Mesothelial cell of epicardium (in vitro differentiated cells): ENCODE data around the gene KYNU. TPM values are rescaled to one million over a fixed set of nuclear protein-coding genes. Genes with fewer than 3 reads are reported as not detected.

Source experiments
- DNase-seq, 2 experiments: peaks; one replicate each; pipeline ENCODE4 v3.0.0; 2021; ENCODE audit warnings: low spot score in 2 of 2; ENCODE audit not compliant: unreplicated experiment in 2 of 2
- H3K27ac Mint-ChIP-seq: 2 replicates; pipeline ENCODE4 v1.8.0; 2021; ENCODE audit warnings: mixed read lengths
- H3K27me3 Mint-ChIP-seq: 2 replicates; pipeline ENCODE4 v1.8.0; 2021; ENCODE audit warnings: low read depth, mixed read lengths
- H3K36me3 Mint-ChIP-seq: 2 replicates; pipeline ENCODE4 v1.8.0; 2021; ENCODE audit warnings: mixed read lengths
- H3K4me1 Mint-ChIP-seq: 2 replicates; pipeline ENCODE4 v1.8.0; 2021; ENCODE audit warnings: mixed read lengths
- H3K4me3 Mint-ChIP-seq: 2 replicates; pipeline ENCODE4 v1.8.0; 2021; ENCODE audit warnings: mild to moderate bottlenecking, moderate library complexity, mixed read lengths
- H3K9me3 Mint-ChIP-seq: 2 replicates; pipeline ENCODE4 v1.8.0; 2021; ENCODE audit warnings: mixed read lengths
- CTCF ChIP-seq: fragments of 200-600 bp; sonication (generic); IDR thresholded peaks from one replicate; pipeline ENCODE4 v1.5.0; 2021; ENCODE audit warnings: antibody characterized with exemption; ENCODE audit not compliant: unreplicated experiment
- total RNA-seq: library from RNA; stranded (reverse); gene quantifications from 3 replicates; pipeline ENCODE4 v1.2.1, GENCODE V29; 2021

Gene KYNU
- 0.09 to 0.23 TPM (median 0.20 TPM) in 3 replicates for total RNA-seq

DNA sequence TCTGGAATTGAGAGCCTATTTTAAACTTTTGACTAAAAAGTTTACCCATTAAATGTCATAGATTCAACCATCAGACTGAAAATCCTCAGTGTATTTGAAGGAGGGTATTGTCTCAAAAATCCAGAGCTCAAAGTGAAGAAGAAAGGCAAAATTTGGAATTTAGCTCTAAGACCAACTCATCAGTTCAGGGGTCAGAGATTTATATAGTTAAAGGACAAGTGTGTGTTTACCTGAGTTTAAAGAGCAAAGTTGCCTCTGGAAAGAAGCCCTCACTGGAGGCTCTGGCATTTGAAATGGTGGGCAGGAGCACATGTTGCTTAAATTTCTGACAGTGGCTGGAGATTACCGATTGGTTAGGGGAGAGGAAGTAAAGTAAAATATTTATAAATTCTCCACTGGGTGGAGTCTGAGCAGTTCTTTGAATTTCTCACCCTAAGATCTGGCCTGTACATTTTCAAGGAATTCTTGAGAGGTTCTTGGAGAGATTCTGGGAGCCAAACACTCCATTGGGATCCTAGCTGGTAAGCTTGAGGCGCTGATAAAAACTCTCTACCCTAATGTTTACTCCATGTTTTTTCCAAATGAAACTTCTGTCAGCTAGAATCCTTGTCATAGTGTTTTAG is at the start of gene KYNU:
KYNU (plus strand) TSS at position 449 of the 623 bp plus-strand sequence. CDS start 7,704 bp downstream, outside the sequence.
- Mint-ChIP-seq H3K4me1 (peaks cover 34% of the 10 kb centered on the region), H3K27ac (peak within 1 kb of the TSS; percentile 57), H3K9me3 (no peaks in the 10 kb centered on the region), H3K36me3 (no peaks in the 10 kb centered on the region), H3K27me3 (no peaks in the 10 kb centered on the region), H3K4me3 (no peak within 1 kb of the TSS)
- no peak for DNase-seq
- TF ChIP-seq CTCF: no peak

- Mint-ChIP-seq H3K27me3 (no peaks in the 10 kb centered on the region), H3K4me3 (no peak overlapping the region), H3K4me1 (no peaks in the 10 kb centered on the region), H3K9me3 (peaks cover 10% of the 10 kb centered on the region), H3K27ac (no peak overlapping the region), H3K36me3 (no peaks in the 10 kb centered on the region)
- TF ChIP-seq CTCF: no peak
- no peak for DNase-seq
These were observed 43.4 kb upstream of the KYNU start for GRCh38 chr2:142834021-142834420.

DNA sequence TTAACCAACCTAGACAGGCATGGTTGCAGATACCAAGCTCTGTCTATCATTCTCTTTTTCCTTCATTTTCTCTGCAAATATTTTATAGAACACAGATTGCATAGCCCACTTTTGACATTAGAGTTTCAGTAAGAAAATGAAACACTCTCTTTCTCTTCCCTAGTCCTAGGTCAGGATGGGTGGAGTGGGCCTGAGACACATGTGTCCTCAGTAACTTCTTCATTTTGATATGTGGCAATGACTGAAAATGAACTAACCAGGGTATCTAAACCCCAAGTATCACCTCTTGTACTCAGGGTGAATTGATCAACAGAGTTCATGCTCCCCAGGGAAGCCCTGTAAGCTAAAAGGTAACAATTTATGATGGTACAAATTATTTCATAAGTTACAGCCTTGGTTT is 37.0 kb upstream of the KYNU start:
- no peak overlapping the region for H3K4me3 Mint-ChIP-seq

GRCh38 chr2:142841788-142842187 is 35.7 kb upstream of the KYNU start:
- Mint-ChIP-seq H3K4me1 (no peaks in the 10 kb centered on the region), H3K27me3 (no peaks in the 10 kb centered on the region), H3K36me3 (no peaks in the 10 kb centered on the region), H3K27ac (no peak overlapping the region), H3K4me3 (no peak overlapping the region), H3K9me3 (no peaks in the 10 kb centered on the region)
- no peak for TF ChIP-seq CTCF
- no peak for DNase-seq

More for the DNA sequence above, 37.0 kb upstream of the KYNU start:
- Mint-ChIP-seq H3K9me3 (no peaks in the 10 kb centered on the region), H3K27ac (no peak overlapping the region), H3K36me3 (no peaks in the 10 kb centered on the region), H3K4me1 (no peaks in the 10 kb centered on the region), H3K27me3 (no peaks in the 10 kb centered on the region)
- no peak for DNase-seq
- TF ChIP-seq CTCF: no peak

DNA sequence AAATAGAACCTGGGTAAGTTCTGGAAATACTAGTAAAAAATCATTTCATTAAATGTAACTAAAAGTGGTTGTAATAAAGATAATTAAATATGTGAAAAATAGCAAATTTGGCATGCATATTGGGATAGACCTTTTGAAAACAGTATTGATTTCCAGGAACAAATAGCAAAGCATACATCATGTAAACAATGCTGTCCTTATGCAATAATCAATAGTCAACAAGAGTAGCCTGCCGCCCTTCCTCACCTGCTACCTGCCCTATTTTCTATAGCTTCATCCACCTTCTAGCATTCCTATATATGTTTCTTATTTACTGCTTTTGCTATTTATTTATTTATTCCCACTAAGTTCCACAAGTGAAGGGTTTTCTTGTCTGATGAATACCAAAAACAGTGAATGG is 35.1 kb upstream of the KYNU start:
- Mint-ChIP-seq H3K27me3 (no peaks in the 10 kb centered on the region), H3K36me3 (no peaks in the 10 kb centered on the region), H3K9me3 (no peaks in the 10 kb centered on the region), H3K27ac (no peak overlapping the region), H3K4me3 (no peak overlapping the region), H3K4me1 (no peaks in the 10 kb centered on the region)
- no peak for DNase-seq
- TF ChIP-seq CTCF: no peak
